Measurements from ENCODE around the gene FAM118B.
A peak's percentile ranks its signal among the peaks of the same experiment; 100 is the strongest.

The FAM118B gene

GRCh38 chr11:126279191-126279590 is 67.6 kb downstream of the FAM118B start:
- DNase-seq (ENCODE audit: low read depth), result no peak
- TF ChIP-seq CTCF (IDR thresholded peaks at IDR 0.05; ENCODE audit: control insufficient read depth, insufficient read depth, low read depth, low read length, missing control alignments), result no peak
- H3K4me3 ChIP-seq (ENCODE audit: control insufficient read depth, low read depth, low read length), result no peak overlapping the region

- TF ChIP-seq CTCF (IDR thresholded peaks at IDR 0.05; ENCODE audit: control insufficient read depth, insufficient read depth, low read depth, low read length, missing control alignments), result no peak
- DNase-seq (ENCODE audit: low read depth), result no peak
Observed at GRCh38 chr11:126280595-126280994, 69.0 kb downstream of the FAM118B start.

GRCh38 chr11:126281245-126281644 is 69.7 kb downstream of the FAM118B start:
- TF ChIP-seq CTCF (IDR thresholded peaks at IDR 0.05; ENCODE audit: control insufficient read depth, insufficient read depth, low read depth, low read length, missing control alignments), result no peak
- no peak overlapping the region for H3K4me3 ChIP-seq (ENCODE audit: control insufficient read depth, low read depth, low read length)
- DNase-seq (ENCODE audit: low read depth), result no peak

More at GRCh38 chr11:126280595-126280994, 69.0 kb downstream of the FAM118B start:
- no peak overlapping the region for H3K4me3 ChIP-seq (ENCODE audit: control insufficient read depth, low read depth, low read length)

- no peak overlapping the region for H3K4me3 ChIP-seq (ENCODE audit: control insufficient read depth, low read depth, low read length)
- TF ChIP-seq CTCF (IDR thresholded peaks at IDR 0.05; ENCODE audit: control insufficient read depth, insufficient read depth, low read depth, low read length, missing control alignments), result no peak
- no peak for DNase-seq (ENCODE audit: low read depth)
Observed at GRCh38 chr11:126281666-126282175, 70.1 kb downstream of the FAM118B start.

DNA sequence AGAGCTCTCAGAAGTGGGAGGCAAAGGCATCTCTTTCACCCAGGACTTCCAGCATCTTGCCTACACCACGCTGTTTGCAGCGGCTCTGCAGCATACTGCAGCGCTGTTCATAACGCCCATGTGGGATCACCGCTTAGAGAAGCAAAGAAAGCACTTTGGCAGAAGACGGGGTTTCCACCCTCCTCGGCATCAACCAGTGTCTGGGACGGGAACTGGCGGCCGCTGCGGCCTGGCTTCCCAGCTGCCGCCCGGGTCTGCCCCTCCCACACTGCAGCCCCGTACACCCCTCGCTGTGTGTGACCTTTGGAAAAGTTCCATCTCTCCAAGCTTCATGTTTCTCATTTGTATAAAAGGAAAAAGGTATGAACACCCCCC is 70.8 kb downstream of the FAM118B start:
- no peak for TF ChIP-seq CTCF (IDR thresholded peaks at IDR 0.05; ENCODE audit: control insufficient read depth, insufficient read depth, low read depth, low read length, missing control alignments)
- no peak for DNase-seq (ENCODE audit: low read depth)
- H3K4me3 ChIP-seq (ENCODE audit: control insufficient read depth, low read depth, low read length), result peak overlapping the region; percentile 69

GRCh38 chr11:126282736-126283591 is 71.4 kb downstream of the FAM118B start, which contains the start of gene TIRAP:
Gene TIRAP, plus strand, starts transcription at chr11:126283093. Its CDS starts 7,802 bp downstream, at chr11:126290895.
- DNase-seq (ENCODE audit: low read depth), result no peak
- peak within 1 kb of the TSS; percentile 69 for H3K4me3 ChIP-seq (ENCODE audit: control insufficient read depth, low read depth, low read length)
- TF ChIP-seq CTCF (IDR thresholded peaks at IDR 0.05; ENCODE audit: control insufficient read depth, insufficient read depth, low read depth, low read length, missing control alignments), result no peak

Measured in AG09309 (cell line).